Epithelial cell of proximal tubule (primary cell): ENCODE data around the gene MRPS15. TPM values are rescaled to one million over a fixed set of nuclear protein-coding genes. Genes with fewer than 3 reads are reported as not detected.

Experiments
- DNase-seq: peaks from one replicate; pipeline ENCODE4 v3.0.0-alpha.2; 2011; ENCODE audit warnings: low read depth
- H3K4me3 ChIP-seq: 2 replicates; pipeline ENCODE4 v1.5.1; 2011; ENCODE audit warnings: low read depth, mild to moderate bottlenecking, low read length
- total RNA-seq: library from RNA; depleted of rRNA; stranded (reverse); fragments of >200 nt; gene quantifications from 2 replicates; pipeline ENCODE4 v1.2.3, GENCODE V29; 2015
- TF ChIP-seq, protein P1 (sequence below): conservative IDR thresholded peaks from 2 replicates; pipeline ENCODE4 v1.5.1; 2012; ENCODE audit warnings: low read depth, mild to moderate bottlenecking, low read length

MRPS15 gene
- total RNA-seq, 1 donor from 2014 or later = 94.7 TPM

GRCh38 chr1:36420409-36420808 is 43.8 kb downstream of the MRPS15 start:
- DNase-seq = no peak
- TF ChIP-seq, protein P1, sequence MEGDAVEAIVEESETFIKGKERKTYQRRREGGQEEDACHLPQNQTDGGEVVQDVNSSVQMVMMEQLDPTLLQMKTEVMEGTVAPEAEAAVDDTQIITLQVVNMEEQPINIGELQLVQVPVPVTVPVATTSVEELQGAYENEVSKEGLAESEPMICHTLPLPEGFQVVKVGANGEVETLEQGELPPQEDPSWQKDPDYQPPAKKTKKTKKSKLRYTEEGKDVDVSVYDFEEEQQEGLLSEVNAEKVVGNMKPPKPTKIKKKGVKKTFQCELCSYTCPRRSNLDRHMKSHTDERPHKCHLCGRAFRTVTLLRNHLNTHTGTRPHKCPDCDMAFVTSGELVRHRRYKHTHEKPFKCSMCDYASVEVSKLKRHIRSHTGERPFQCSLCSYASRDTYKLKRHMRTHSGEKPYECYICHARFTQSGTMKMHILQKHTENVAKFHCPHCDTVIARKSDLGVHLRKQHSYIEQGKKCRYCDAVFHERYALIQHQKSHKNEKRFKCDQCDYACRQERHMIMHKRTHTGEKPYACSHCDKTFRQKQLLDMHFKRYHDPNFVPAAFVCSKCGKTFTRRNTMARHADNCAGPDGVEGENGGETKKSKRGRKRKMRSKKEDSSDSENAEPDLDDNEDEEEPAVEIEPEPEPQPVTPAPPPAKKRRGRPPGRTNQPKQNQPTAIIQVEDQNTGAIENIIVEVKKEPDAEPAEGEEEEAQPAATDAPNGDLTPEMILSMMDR = no peak
- H3K4me3 ChIP-seq = no peak overlapping the region

GRCh38 chr1:36419569-36419968 is 44.6 kb downstream of the MRPS15 start:
- no peak overlapping the region for H3K4me3 ChIP-seq
- TF ChIP-seq, protein P1 = no peak
- no peak for DNase-seq

- TF ChIP-seq, protein P1 = no peak
- H3K4me3 ChIP-seq = no peak overlapping the region
- no peak for DNase-seq
These were observed 45.0 kb downstream of the MRPS15 start for GRCh38 chr1:36419140-36419539.

GRCh38 chr1:36417931-36418330 is 46.3 kb downstream of the MRPS15 start:
- no peak for DNase-seq
- TF ChIP-seq, protein P1 = no peak
- H3K4me3 ChIP-seq = no peak overlapping the region

- TF ChIP-seq, protein P1 = no peak
- H3K4me3 ChIP-seq = no peak overlapping the region
- DNase-seq = no peak
These were observed 48.4 kb downstream of the MRPS15 start for GRCh38 chr1:36415661-36416326.

DNA sequence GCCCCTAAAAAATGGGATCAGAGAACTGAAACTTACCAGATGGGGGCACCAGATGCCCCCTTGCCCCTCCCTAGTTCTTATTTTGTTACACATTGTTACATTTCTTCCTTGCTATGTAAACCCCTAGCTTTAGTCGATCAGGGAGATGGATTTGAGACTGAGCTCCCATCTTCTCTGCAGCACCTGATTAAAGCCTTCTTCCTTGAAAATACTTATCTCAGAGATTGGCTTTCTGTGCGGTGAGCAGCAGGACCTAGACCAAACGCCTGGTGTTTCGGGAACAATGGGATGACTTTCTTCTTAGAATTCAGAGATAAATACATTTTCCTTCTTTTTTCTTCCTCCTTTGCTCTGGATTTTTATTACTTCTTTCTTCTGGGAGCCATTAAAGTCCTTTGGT is 49.8 kb downstream of the MRPS15 start:
- TF ChIP-seq, protein P1 = no peak
- DNase-seq = no peak
- no peak overlapping the region for H3K4me3 ChIP-seq
